Panc1 (cell line): ENCODE measurements around the gene GRID1.

ENCODE experiments used
- CTCF ChIP-seq: fragments of 450-650 bp; IDR thresholded peaks from 2 replicates; pipeline ENCODE4 v1.5.1; 2017; ENCODE audit warnings: mild to moderate bottlenecking
- SIN3A ChIP-seq: IDR thresholded peaks from 2 replicates; pipeline ENCODE4 v1.6.1; 2012; ENCODE audit warnings: low read depth, mild to moderate bottlenecking, low read length, moderate library complexity, borderline replicate concordance; ENCODE audit not compliant: insufficient read depth

GRCh38 chr10:85673270-85673669 is 693.3 kb downstream of the GRID1 start:
- TF ChIP-seq CTCF (no peak), SIN3A (no peak)
